Fibroblast of pulmonary artery (primary cell): ENCODE measurements around the gene ATP6V1G3.

Experiments
- DNase-seq: peaks from one replicate; pipeline ENCODE4 v3.0.0-alpha.2; 2010; ENCODE audit warnings: low read depth
- H3K4me3 ChIP-seq: replicated peaks from 2 replicates; pipeline ENCODE4 v1.5.1; 2011; ENCODE audit warnings: low read depth, mild to moderate bottlenecking, control low read depth, low read length, moderate library complexity
- TF ChIP-seq, protein P1 (sequence below): IDR thresholded peaks from 2 replicates; pipeline ENCODE4 v1.5.1; 2011; ENCODE audit warnings: mild to moderate bottlenecking, control low read depth, low read length, inconsistent platforms; ENCODE audit errors: missing control alignments

ATP6V1G3 gene

DNA sequence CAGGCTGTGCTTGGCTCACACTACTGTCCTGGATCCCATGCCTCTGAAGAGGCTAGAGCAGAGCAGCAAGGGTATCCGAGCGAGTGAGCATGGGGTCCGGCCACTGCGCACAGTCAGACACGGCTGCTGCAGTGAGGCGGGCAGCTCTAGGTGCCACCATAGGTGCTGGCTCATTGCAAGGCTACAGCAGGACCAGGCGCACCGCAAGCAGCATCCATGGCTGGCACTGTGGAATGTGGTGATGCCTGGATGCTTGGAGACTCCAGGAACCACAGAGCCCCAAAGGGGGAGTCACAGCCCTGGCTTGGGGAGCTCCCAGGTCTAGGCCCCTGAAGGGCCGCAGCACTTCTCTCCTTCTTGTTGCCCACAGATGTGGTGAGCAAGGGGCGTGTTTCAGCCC, 47.2 kb downstream of the ATP6V1G3 start:
- TF ChIP-seq, protein P1, sequence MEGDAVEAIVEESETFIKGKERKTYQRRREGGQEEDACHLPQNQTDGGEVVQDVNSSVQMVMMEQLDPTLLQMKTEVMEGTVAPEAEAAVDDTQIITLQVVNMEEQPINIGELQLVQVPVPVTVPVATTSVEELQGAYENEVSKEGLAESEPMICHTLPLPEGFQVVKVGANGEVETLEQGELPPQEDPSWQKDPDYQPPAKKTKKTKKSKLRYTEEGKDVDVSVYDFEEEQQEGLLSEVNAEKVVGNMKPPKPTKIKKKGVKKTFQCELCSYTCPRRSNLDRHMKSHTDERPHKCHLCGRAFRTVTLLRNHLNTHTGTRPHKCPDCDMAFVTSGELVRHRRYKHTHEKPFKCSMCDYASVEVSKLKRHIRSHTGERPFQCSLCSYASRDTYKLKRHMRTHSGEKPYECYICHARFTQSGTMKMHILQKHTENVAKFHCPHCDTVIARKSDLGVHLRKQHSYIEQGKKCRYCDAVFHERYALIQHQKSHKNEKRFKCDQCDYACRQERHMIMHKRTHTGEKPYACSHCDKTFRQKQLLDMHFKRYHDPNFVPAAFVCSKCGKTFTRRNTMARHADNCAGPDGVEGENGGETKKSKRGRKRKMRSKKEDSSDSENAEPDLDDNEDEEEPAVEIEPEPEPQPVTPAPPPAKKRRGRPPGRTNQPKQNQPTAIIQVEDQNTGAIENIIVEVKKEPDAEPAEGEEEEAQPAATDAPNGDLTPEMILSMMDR: no peak
- H3K4me3 ChIP-seq: no peak overlapping the region
- DNase-seq: no peak

DNA sequence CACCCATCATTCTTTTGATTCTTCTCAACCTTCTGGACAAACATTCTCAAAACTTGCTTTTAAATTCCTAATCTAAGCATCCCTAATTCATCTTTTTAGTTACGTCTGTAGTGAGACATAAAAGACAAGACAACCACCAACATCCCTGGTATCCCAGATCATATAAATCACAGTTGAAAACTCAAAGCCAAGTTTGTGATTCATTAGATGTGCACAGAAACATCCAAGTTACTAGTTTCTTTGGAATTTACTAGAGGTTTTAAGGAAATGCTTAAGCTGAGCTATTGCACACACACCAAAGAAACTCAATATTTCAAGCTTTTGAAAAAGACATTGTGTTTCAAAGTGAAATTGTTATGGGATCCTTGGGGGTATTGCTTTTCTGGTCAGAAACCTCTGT, 47.6 kb downstream of the ATP6V1G3 start:
- TF ChIP-seq, protein P1: no peak
- H3K4me3 ChIP-seq: no peak overlapping the region
- DNase-seq: peak; percentile 69

- TF ChIP-seq, protein P1: no peak
- peak; percentile 17 for DNase-seq
- no peak overlapping the region for H3K4me3 ChIP-seq
Measured at GRCh38 chr1:198491596-198491995, 48.9 kb downstream of the ATP6V1G3 start.

GRCh38 chr1:198491028-198491427, 49.5 kb downstream of the ATP6V1G3 start:
- H3K4me3 ChIP-seq: no peak overlapping the region
- TF ChIP-seq, protein P1: no peak
- no peak for DNase-seq

GRCh38 chr1:198490224-198490623, 50.3 kb downstream of the ATP6V1G3 start:
- DNase-seq: no peak
- TF ChIP-seq, protein P1: no peak
- no peak overlapping the region for H3K4me3 ChIP-seq

- no peak for DNase-seq
- H3K4me3 ChIP-seq: no peak overlapping the region
- TF ChIP-seq, protein P1: no peak
Measured at GRCh38 chr1:198486903-198487302, 53.6 kb downstream of the ATP6V1G3 start.

GRCh38 chr1:198483645-198484044, 56.8 kb downstream of the ATP6V1G3 start:
- DNase-seq: no peak
- H3K4me3 ChIP-seq: no peak overlapping the region
- TF ChIP-seq, protein P1: no peak
